ENCODE measurements around the gene TRIM28. TPM values are rescaled to one million over a fixed set of nuclear protein-coding genes. Genes with fewer than 3 reads are reported as not detected.
A peak's percentile ranks its signal among the peaks of the same experiment; 100 is the strongest.
"Not testable (repeated sequence)": the region's sequence is repeated elsewhere in the genome, so short reads cannot be mapped to it uniquely, and the experiment has no call there.

TRIM28 gene
- total and polyA plus RNA-seq, 2 experiments from 2014 or later: 303 to 650 TPM

DNA sequence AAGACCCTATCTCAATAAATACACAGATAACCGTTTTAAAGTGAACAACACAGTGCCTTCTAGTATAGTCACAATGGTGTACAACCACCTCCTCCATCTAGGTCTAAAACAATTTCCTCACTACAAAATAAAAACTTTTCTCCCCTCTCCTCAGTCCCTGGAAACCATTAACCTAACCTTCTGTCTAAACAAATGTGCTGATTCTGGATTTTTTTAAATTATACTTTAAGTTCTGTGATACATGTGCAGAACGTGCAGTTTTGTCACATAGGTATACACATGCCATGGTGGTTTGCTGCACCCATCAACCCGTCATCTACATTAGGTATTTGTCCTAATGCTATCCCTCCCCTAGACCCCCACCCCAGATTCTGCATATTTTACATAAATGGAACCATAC lies 14.5 kb upstream of the TRIM28 start:
- H3K4me3 ChIP-seq: no peak overlapping the region
- H3K4me1 ChIP-seq (ENCODE audit: low read depth): no peaks in the 10 kb centered on the region
- H3K27ac ChIP-seq: no peak overlapping the region
- no peak for DNase-seq (ENCODE audit: low read depth in 1 of 2, low spot score in 1 of 2)
- TF ChIP-seq, protein P1, sequence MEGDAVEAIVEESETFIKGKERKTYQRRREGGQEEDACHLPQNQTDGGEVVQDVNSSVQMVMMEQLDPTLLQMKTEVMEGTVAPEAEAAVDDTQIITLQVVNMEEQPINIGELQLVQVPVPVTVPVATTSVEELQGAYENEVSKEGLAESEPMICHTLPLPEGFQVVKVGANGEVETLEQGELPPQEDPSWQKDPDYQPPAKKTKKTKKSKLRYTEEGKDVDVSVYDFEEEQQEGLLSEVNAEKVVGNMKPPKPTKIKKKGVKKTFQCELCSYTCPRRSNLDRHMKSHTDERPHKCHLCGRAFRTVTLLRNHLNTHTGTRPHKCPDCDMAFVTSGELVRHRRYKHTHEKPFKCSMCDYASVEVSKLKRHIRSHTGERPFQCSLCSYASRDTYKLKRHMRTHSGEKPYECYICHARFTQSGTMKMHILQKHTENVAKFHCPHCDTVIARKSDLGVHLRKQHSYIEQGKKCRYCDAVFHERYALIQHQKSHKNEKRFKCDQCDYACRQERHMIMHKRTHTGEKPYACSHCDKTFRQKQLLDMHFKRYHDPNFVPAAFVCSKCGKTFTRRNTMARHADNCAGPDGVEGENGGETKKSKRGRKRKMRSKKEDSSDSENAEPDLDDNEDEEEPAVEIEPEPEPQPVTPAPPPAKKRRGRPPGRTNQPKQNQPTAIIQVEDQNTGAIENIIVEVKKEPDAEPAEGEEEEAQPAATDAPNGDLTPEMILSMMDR (IDR thresholded peaks at IDR 0.05; ENCODE audit: low read depth, low read length): no peak
- no peaks in the 10 kb centered on the region for H3K27me3 ChIP-seq
- H3K36me3 ChIP-seq: no peaks in the 10 kb centered on the region
- no peaks in the 10 kb centered on the region for H3K9me3 ChIP-seq (ENCODE audit: low read depth)

DNA sequence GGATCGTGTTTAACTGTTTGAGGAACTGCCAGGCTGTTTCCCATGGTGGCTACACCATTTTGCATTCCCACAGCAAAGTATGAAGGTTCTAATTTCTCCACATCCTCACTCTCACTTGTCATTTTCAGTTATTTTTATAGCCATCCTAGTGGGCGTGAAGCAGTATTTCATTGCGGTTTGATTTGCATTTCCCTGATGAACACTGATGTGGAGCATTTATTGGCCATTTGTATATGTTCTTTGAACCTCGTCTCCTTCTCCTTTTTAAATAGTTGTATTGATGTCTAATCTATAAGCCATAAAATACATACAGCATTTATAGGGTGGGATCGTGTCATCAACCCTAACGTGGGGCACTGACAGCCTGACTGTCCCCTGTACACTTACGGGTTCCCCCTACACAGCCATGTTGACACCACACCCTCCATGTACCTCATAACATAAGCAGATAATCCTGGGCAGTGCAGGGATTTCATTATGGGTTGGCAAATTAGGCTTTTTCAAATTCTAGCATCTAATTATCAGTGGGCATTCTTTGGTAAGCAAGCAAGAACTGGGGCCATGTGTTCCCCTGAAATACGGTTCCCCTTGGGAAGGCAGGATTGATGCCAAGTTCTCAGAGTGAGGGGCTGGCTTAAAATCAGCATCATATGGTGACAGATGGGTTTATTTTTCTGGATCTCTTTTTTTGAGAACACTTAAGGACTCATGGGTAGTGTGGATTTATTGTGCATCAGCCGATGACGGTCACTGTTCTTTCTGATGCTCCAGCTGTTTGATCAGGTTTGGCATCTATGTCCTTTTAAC lies 12.6 kb upstream of the TRIM28 start:
- Histone ChIP-seq H3K4me3 (no peak overlapping the region), H3K27me3 (no peaks in the 10 kb centered on the region), H3K27ac (no peak overlapping the region), H3K9me3 (ENCODE audit: low read depth) (no peaks in the 10 kb centered on the region), H3K4me1 (ENCODE audit: low read depth) (no peaks in the 10 kb centered on the region), H3K36me3 (no peaks in the 10 kb centered on the region)
- DNase-seq (ENCODE audit: low read depth in 1 of 2, low spot score in 1 of 2): no peak
- TF ChIP-seq, protein P1 (IDR thresholded peaks at IDR 0.05; ENCODE audit: low read depth, low read length): no peak

DNA sequence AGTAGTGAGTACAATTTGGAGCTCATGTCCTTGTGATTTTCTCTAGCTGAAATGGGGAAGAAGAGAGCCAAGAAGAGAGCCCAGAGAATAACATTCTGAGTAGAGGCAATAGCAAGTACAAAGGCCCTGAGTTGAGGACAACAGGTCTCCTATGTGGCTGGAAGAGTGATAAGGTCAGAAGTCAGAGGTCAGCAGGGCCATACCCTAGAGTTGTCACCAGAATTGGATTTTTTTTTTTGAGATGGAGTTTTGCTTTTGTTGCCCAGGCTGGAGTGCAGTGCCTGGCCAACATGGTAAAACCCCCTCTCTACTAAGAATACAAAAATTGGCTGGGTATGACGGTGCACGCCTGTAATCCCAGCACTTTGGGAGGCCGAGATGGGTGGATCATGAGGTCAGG lies 8.0 kb upstream of the TRIM28 start:
- H3K36me3 ChIP-seq: no peaks in the 10 kb centered on the region
- H3K4me3 ChIP-seq: no peak overlapping the region
- no peaks in the 10 kb centered on the region for H3K9me3 ChIP-seq (ENCODE audit: low read depth)
- TF ChIP-seq, protein P1 (IDR thresholded peaks at IDR 0.05; ENCODE audit: low read depth, low read length): no peak
- H3K27me3 ChIP-seq: peaks cover 11% of the 10 kb centered on the region
- H3K27ac ChIP-seq: no peak overlapping the region
- DNase-seq (ENCODE audit: low read depth in 1 of 2, low spot score in 1 of 2): no peak
- peaks cover 6% of the 10 kb centered on the region for H3K4me1 ChIP-seq (ENCODE audit: low read depth)

DNA sequence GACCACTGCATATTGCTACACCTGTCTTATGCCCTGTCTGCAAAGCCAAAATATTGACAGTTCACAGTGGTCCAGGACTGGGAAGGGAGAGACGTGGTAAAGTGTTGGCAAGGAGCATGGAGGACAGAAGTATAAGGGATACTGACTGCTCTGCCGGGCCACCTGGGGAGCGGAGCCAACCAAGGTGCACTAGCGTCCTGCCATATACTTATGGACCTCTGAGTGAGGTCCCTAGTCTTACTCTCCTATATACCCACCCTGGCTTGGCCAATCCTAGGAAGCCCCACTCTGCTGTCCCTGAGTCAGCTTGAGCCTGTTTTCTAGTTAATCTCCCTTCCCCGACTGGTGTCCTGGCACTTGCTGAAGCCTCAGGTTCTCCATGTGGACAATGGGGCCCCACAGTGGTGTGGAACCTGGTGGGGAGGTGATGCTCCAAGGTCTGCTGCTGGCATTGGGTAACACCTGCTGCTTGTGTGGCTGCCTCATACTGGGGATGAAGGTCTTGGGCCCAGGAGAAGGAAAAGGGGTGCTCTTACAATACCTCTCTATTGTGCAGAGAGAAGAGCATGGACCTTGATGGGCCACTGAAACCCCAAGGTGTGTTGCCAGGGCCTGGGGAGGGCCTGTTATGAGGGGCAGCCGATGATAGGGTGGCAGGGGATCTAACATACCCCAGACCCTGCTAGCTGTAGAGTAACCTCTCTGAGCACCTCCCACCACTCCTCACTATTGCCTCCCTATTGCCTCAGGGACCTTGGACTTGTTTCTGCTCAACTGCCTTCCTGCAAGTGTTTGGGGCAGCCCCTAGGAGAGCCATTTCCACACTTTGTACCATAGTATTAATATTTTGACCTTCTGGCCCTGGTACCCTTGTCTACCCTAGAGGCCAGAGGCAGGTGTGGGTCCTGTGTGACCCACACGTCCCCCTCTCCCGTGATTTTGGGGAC lies 6.7 kb upstream of the TRIM28 start:
- H3K27ac ChIP-seq: no peak overlapping the region
- TF ChIP-seq, protein P1 (IDR thresholded peaks at IDR 0.05; ENCODE audit: low read depth, low read length): no peak
- no peak overlapping the region for H3K4me3 ChIP-seq
- peaks cover 17% of the 10 kb centered on the region for H3K27me3 ChIP-seq
- peaks cover 6% of the 10 kb centered on the region for H3K4me1 ChIP-seq (ENCODE audit: low read depth)
- DNase-seq (ENCODE audit: low read depth in 1 of 2, low spot score in 1 of 2): no peak
- H3K9me3 ChIP-seq (ENCODE audit: low read depth): no peaks in the 10 kb centered on the region
- H3K36me3 ChIP-seq: no peaks in the 10 kb centered on the region

DNA sequence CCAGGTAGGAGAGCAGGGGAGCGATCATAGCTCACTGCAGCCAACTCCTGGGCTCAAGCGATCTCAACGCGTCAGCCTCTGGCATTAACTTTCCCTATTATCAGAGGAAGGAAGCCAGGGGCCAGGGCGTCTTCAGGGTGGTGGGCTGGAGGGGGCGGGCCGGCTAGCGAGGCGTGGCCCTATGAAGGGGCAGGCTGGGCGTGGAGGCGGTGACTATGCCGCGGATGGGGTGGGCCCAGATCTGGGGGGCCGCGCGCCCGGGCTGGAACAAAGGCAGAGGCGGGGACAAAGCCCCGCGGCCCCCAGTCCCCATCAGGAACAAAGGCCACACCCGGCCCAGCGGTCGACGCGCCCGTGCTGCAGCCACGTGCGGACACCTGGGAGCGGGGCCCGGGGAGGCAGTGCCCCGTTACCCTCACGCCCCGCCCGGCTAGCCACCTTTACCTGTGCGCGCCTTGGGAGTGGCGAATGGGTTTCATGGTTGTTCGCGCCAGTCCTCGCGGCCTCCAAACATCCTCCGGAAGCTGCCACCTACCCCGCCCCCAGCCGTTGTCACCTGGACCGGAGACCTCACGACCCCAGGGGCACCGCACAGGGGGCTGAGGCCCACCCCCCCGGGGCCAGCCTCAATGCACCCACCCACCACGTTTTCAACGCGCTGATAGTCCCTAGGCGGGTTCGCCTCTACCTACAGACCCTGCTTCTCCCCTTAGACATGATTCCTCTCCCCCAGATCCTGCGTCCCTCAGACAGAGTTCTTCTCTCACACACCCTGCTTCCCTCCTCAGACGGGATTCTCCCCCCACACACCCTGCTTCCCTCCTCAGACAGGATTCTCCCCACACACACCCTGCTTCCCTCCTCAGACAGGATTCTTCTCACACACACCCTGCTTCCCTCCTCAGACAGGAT lies 5.4 kb upstream of the TRIM28 start:
- Histone ChIP-seq H3K4me3 (peak overlapping the region; percentile 34), H3K27ac (peak overlapping the region; percentile 22), H3K9me3 (ENCODE audit: low read depth) (no peaks in the 10 kb centered on the region), H3K4me1 (ENCODE audit: low read depth) (peaks cover 6% of the 10 kb centered on the region), H3K27me3 (peaks cover 26% of the 10 kb centered on the region), H3K36me3 (no peaks in the 10 kb centered on the region)
- TF ChIP-seq, protein P1 (IDR thresholded peaks at IDR 0.05; ENCODE audit: low read depth, low read length): no peak
- peak; percentile 60 to 86 for DNase-seq (ENCODE audit: low read depth in 1 of 2, low spot score in 1 of 2)

DNA sequence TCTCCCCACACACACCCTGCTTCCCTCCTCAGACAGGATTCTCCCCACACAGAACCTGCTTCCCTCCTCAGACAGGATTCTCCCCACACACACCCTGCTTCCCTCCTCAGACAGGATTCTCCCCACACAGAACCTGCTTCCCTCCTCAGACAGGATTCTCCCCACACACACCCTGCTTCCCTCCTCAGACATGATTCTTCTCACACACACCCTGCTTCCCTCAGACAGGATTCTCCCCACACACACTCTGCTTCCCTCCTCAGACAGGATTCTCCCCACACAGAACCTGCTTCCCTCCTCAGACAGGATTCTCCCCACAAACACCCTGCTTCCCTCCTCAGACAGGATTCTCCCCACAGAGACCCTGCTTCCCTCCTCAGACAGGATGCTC lies 4.7 kb upstream of the TRIM28 start:
- not testable (repeated sequence) for H3K4me1 ChIP-seq (ENCODE audit: low read depth); H3K9me3 ChIP-seq (ENCODE audit: low read depth); DNase-seq (ENCODE audit: low read depth in 1 of 2, low spot score in 1 of 2); H3K4me3 ChIP-seq; H3K27ac ChIP-seq; H3K36me3 ChIP-seq
- H3K27me3 ChIP-seq: peaks cover 26% of the 10 kb centered on the region

DNA sequence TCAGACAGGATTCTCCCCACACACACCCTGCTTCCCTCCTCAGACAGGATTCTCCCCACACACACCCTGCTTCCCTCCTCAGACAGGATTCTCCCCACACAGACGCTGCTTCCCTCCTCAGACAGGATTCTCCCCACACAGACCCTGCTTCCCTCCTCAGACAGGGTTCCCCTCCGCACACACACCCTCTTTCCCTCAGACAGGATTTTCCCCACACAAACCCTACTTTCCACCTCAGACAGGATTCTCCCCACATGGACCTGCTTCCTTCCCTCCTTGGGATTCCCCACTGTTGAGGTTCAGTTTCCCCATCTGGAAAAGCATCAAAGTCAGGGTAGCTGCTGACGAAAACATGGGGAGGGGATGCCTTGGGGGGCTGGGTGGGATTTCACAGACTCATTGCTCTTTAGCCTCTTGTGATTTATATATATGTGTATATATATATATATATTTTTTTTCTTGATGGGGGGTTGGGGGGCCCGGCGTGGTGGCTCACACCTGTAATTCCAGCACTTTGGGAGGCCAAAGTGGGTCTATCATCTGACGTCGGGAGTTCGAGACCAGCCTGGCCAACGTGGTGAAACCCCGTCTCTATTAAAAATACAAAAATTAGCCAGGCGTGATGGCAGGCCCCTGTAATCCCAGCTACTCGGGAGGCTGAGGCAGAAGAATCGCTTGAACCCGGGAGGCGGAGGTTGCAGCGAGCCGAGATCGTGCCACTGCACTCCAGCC lies 1.1 kb upstream of the TRIM28 start:
- not testable (repeated sequence) for DNase-seq (ENCODE audit: low read depth in 1 of 2, low spot score in 1 of 2); H3K9me3 ChIP-seq (ENCODE audit: low read depth); H3K36me3 ChIP-seq; H3K4me3 ChIP-seq
- Histone ChIP-seq H3K4me1 (ENCODE audit: low read depth) (peaks cover 14% of the 10 kb centered on the region), H3K27ac (peak overlapping the region; percentile 90), H3K27me3 (peaks cover 26% of the 10 kb centered on the region)
